Amniotic stem cell (primary cell): Measurements from ENCODE around the gene LMOD3.

ENCODE experiments used
- DNase-seq: peaks from one replicate; lab custom pipeline; 2025; lab: John Stamatoyannopoulos, UW

Gene LMOD3

DNA sequence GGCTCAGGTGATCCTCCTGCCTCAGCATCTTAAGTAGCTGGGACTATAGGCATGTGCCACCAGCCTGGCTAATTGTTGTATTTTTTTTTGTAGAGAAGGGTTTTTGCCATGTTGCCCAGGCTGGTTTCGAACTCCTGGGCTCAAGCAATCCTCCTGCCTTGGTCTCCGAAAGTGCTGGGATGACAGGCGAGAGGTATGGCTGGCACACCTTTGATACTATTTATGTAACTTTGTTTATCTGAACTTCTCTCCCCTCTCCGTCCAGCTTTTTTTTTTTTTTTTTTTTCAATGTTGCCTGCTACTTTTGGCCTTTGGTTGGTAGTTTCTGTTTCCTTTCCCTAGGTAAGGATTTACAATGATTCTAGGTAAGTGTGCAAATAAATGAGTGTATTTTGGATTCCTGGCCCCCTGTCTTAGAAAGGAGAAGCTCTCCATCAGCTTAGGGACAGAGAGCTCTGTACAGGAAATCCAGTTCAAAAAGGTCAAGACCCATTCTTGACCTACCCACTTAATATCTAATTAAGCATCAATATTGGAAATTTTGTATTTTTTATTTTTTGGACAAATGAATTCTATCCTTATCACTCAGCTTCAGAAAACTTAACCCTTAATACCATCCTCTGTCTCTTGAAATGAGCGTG is 30.9 kb downstream of the LMOD3 start:
- no peak for DNase-seq

DNA sequence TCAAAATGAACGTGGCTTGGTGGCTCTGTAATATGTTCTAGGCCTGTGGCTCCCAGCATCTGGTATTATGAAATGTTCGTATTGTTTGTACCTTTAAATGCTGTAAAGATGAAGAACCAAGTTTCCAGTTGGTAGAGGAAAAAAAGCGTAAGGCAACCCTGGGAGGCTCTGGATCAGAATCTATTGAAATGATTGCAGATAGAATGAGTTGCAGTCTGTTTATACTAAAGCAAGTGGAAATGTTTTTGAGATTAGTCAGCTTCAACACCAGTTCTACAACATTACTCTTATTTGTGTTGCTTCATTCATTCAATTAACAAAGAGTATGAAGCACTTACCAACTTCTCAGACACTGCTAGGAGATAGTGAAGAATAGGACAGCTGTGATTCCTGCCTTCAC is 32.4 kb downstream of the LMOD3 start:
- DNase-seq, result peak; percentile 22

DNA sequence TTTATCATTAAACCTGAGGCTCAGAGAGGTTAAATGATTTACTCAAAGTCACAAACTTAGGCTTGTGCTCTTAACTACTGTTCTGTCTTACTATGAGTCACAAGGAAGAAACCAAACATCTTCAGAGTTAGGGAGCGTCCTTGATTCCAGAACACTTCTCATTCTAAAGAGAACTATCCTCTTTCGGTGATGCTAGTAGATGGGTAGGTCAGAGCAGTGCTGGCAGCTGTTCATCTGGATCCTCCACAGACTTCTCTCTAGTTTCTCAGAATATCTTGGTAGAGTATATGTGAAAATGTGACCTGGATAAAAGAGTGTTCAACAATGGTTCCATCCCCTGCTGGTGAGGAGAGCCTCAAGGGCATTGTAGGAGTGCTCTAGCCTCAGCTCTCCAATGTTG is 34.3 kb downstream of the LMOD3 start:
- DNase-seq, result no peak

DNA sequence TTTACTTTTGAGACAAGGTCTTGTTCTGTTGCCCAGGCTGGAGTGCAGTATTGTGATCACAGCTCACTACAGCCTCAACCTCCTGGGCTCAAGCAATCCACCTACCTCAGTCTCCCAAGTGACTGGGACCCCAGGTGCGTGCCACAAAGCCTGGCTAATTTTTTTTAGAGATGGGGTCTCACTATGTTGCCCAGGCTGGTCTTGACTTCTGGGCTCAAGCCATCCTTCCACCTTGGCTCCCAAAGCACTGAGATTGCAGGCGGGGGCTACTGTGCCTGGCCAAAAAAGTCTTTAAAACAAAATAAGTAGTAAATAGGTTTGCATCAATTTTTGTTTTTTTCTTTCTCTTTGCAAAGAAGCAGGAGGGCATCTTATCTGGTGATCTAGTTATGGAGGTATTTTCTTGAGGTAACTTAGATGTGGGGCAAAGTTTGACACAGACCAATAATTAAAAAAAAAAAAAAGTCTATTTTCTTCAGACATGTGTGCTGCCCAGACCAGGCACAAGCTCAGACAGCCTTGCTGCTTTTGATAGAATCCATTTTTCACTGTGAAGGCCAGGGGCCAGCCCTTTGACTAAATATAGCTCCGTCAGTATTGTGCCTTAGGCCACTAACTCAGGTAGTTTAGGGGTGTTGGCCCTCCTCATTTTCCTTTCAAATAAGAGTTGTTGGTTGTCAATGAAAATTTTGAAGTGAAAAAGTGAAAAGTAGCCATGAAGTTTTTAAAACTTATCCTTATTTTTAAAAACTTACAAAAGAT is 35.2 kb downstream of the LMOD3 start:
- no peak for DNase-seq

DNA sequence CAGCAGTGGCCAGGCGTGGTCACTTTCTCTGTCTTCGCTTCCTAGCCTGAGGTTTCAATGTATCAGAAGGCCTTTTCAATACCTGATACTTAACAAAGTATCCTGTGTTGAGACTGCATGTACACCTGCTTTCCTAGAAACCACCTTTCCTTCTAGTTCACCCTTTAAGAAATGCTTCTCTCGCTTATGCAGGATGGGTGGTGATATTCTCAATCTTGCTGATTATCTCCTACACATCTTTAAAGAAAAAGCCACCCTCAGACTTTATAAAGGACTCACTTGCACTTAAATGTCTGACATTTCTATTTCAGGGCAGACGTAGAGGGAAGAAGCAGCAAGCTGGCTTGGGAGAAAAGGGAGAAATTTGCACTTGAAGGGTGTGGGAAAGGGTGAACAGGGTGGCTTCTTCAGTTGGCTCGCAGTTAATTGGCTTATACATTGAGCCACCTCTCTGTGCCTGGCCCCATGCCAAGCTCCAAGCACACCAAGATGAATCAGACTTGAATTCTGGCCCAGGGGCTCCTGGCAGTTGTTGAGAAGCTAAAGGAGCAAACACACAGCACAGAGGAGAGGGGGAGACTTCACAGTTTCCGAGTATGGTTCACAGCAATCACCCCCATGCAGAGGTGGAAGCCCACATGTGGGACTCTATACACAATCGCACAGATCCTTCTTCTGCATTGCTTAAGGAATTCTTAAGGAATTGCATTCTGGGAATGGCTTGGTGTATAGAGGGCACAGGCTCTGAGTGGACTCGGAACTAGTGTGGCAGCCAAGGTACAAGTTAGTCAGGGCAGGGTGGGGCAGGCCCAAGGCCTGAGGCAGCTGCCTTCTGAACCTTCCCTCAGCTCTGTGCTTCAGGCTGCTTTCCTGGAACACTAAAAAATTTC is 36.3 kb downstream of the LMOD3 start:
- peak; percentile 58 for DNase-seq

DNA sequence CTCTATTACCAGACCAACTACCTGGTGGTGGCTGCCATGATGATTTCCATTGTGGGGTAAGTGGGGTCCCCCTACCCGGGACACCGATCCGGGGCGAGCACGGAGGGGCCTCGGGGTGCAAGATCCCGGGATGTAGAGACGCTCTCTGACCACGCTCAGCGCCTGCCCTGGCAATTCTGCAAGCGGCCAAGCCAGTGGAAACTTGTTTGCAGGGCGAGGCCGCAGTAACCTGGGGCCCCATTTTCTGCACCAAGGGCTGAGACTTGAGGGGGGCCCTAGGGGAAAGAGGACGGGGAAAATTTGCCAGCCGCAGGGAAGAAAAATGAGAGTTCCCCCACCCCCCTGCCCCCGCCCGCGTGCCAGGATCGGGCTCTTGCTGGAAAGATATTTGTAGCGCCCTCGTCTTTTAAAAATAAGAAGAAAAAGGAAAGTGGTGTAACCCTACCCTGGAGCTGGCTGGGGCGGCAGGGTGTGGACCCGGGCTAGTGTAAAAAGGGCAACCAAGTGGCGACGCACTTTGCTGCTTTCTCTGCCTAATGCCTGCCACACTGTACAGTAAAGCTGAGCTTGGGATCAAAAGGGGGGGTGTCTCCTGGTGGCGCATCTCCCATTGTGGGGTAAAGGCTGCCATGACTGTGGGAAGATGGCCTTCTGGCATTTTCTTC is 37.1 kb downstream of the LMOD3 start:
- DNase-seq, result no peak

DNA sequence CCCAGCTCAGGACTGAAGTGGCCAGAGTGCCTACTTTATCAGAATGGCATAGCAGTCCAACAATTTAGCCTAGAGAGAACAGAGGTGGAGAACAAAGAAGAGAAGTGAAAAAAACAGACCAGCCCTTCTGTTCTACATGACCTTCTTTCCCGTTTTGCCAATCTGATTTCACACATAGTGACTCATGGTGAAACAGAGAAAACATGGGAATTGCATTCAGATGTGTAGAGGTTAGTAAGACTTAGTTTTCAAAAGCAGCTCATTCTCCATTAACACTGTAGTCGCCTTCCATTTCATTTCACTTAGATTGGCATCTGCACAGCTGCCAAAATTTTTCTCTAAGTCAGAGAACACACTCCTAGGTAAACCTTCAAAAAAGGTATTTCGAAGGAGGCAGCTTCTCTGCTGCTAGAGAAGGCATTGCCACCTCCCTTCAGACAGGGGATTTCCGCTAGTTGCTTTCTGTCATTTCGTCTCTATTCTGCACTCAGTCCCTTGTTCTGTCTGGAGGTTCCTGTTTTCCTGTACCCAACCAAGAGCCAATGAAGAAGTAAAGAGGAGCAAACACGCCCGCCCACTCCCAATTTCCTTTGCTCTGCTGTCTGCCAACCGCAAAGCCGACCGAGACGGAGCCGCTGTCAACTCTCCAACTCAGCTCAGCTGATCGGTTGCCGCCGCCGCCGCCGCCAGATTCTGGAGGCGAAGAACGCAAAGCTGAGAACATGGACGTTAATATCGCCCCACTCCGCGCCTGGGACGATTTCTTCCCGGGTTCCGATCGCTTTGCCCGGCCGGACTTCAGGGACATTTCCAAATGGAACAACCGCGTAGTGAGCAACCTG is 37.8 kb downstream of the LMOD3 start, which contains the start of gene ARL6IP5:
Gene ARL6IP5 (plus strand): TSS at position 612 of the 842 bp plus-strand sequence. CDS start 111 bp downstream, at position 723.
- DNase-seq, result peak; percentile 77

DNA sequence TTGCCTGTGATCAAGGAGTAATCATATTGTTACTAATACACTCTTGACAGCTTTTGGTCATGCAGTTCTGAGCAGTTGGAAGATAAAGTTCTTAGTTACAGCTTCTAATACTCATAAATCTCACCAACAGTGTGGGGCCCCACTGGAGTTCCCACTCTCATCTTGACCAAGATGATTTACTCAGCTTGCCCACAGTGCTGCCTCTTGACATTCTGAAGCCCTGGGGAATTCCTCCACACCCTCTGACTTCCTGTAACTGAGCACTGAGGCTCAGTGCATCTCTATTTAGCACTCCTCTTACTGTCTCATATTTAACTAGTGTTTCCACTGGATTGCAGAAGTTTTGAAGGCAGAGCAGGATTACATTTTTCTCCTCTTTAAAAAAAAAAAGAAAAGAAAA is 39.6 kb downstream of the LMOD3 start:
- peak; percentile 28 for DNase-seq

DNA sequence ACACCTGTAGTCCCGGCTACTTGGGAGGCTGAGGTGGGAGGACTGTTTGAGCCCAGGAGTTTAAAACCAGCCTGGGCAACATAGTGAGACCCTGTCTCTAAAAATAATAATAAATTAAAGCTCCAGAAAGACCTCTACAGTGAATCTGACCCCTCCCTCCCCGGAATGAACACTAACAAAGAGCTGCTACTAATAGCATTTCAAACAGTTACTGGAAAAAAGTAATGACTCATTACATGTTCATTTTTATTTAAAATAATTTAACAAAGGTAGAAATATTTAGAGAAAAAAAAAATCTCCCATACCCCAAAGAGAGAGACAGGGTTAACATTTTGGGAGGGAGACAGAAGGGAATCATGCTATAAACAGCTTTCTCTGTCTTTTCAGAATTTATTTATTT is 40.0 kb downstream of the LMOD3 start:
- no peak for DNase-seq

DNA sequence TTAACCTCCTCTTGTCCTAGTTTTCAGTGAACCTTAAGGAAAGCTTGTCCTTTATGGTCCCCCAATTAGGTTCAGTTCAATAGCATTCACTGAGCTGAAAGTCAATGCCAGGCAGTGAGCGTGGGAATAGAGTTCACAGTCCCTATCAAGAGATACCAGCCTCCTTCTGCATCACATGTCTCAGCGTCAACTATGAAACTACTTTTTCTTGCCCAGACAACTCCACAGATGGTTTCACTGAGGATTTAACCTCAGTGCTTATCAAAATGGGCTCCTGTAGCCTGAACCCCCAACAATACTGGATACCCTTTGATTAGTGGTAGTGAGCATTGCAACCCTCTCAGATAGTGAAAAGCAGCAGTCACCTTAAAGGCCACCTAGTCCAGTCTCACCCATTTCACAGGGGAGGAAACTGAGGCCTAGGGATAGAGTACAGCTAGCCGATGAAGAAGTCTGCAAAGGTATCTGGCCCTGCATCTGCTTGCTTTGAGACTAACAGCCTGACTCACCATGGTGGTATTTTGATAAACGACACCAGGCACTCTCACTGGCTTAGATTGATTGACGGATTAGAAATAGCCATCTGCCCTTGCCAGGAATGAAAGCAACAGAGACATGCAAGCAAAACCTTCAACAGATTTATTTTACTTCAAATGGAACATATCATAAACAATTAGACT is 40.7 kb downstream of the LMOD3 start:
- no peak for DNase-seq

DNA sequence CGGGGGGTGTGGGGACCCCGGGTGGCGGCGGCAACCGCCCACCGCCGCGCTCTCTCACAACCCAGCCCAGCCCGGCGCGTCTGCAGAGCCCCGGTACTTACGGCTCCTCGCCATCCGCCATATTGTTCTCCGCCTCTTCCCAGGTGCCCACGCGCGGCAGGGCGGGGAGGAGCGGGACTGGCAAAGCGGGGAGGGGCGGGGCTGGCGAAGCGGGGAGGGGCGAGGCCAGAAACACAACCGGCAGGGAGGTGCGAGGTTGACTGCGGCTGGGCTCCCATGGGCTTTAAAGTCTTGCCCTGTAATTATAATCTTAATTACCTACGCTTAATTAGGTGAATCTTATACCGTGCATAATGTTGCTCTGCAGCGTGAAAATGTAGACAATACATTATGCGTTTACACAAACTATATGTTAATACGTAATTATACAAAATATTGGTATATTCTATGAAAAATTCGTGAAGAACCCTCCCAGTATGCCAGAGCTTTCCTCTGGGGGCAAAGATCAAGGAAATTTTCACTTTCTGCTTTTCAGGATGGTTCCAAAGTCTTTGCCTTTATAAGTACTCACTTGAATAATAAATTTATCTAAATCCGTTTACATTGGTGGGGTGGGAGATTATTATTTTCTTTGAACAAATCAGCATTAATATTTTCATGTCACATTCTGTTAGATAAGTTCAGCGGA is 42.0 kb downstream of the LMOD3 start, which contains the start of gene UBA3:
Gene UBA3 (minus strand): TSS at position 133 of the 688 bp plus-strand sequence. CDS start 12 bp downstream, at position 121.
- DNase-seq, result peak; percentile 86

DNA sequence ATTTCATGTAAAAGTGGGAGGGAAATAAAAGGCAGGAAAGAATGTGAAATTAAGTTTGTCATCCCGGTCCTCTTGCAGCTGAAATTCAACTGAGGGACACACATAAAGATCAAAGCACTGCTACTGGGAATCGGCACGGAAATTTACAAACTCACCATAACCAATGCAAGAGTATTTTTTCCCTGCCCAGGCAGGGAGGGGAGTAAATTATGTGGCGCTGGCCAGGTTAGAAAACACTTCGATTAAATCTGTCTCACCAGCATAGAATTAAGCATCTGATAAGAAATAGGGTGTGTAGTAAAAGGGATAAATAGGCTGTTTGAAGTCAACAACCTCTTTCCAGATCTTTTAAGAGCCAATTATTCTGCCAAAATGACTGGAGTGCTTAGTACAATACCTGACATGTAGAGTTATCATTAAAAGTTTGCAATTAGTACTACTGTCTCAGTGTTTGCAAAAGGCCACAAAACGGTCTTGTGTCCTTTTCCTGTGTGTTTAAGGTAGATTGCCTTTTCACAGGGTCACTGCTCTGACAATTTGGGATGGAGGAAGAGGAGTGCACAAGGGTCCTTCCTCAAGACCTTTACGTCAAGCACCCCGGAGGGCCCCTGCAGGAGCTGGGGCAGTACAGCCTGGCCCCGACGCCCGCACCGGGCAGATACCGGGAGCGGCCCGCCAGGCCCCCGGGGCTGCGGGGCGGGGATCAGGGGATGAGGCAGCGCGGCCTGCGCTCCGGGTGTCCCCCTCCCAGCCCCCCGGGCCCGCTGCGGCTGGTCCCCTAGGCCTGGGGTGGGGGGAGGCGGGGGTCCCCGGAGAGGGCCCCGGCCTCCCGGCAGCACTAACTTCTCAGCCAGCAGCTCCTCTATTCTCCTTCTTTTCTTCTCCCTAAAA is 42.9 kb downstream of the LMOD3 start:
- DNase-seq, result no peak

DNA sequence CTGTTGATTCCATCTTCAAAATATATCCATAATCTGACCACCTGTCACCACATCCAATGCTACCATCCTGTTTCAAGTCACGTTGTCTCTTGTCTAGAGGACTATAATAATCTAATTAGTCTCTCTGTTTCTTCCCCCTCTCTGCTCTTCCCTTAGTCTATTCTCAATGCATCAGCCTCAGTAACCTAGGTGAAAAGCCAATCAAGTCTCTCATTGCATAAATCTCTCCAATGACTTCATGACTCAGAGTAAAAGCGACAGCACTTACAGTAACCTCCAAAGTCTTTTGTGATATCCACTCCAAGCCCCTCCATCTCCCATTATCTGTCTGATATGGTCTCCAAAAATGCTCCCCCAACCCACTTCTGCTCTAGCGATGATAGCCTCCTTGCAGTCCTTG is 49.5 kb downstream of the LMOD3 start:
- DNase-seq, result no peak

DNA sequence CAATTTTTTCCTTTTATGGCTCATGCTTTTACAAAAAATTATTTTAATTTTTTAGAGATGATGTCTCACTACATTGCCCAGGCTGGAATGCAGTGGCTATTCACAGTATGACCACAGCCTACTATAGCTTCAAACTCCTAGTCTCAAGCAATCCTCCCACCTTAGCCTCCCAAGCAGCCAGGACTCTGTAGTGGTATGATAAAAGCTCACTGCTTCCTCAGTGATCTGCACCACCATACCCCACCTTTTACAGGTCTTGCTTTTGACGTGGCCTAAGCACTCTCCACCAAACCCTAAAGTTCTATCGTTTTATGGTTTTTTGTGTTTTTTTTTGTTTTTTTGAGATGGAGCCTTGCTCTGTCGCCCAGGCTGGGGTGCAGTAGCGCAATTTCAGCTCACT is 56.3 kb downstream of the LMOD3 start:
- DNase-seq, result no peak

DNA sequence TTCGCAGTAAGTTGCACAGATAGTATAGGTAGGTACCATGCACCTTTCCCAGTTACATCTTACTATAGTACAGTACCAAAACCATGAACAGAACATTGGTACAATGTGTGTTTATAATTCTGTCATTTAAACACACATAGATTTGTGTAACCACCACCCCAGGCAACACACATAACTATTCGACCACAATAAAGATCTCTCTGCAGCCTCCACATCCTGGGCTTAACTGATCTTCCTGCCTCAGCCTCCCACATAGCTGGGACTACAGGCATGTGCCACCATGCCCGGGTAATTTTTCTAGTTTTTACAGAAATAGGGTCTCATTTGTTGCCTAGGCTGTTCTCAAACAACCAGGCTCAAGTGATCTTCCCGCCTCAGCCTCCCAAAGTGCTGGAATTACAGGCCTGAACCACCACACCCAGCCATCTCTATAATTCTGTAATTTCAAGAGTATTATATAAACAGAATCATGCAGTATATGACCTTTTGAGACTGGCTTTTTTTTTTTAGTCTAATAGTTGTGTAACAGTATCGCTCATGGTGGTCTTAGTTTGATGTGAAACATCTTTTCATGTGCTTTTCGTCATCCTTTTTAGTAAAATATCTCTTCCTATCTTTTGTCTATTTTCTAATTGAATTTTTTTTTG is 57.0 kb downstream of the LMOD3 start:
- DNase-seq, result no peak

DNA sequence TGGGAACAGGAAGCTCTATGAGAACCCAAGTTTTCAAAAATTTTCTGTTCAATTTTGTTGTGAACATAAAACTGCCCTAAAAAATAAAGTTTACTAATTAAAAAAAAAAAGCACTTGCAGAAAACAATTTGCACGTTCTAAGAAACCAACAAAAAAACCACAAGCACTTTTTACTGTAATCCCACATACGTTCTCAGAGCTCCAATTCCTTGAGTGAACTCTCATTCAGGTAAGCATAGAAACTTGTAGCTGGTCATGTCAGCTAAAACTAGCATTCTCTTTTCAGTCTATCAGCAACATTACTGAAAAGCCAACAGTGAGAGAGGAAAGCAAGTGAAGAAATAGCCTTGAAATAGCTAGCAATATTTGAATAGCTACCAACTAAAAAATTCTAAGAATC is 58.8 kb downstream of the LMOD3 start:
- no peak for DNase-seq

DNA sequence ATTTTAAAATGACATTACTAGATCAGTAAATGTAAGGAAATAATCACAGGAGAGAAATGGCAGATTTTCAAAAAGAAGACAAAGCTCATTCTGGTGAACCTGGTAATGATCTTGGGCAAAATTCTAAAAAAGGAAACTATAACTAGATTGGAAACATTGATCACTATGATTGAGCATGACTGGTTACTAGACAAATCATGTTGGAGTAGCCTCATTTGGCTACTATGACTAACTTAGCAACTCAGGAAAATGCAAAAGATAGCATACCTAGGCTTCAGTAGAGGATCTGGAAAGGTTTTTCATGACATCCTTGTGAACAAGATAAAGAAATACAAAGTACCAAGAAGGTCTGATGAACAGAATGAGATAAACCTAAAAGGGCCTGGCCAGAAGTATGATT is 62.7 kb downstream of the LMOD3 start:
- no peak for DNase-seq

DNA sequence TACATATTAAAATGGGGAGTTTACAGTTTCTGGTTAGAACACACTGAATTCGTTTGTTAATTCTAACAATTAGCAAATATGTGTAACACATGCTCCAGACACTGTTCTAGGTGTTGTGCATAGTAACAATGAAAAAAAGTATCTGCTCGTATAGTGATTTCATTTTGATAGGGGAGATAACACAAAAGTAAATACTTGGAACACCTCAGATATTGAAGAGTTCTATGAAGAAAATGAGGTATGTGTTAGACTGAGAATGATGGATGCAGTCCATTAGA is 63.5 kb downstream of the LMOD3 start:
- DNase-seq, result no peak
